HepG2 (cell line): ENCODE measurements around the gene PLCB2. TPM values are rescaled to one million over a fixed set of nuclear protein-coding genes. Genes with fewer than 3 reads are reported as not detected.

Source experiments
- AHR ChIP-seq: IDR thresholded peaks from 2 replicates; pipeline ENCODE4 v1.6.1; 2018; ENCODE audit warnings: missing genetic modification reagents, missing compliant biosample characterization
- CC2D1A ChIP-seq: sonication (generic); formaldehyde crosslinking; IDR thresholded peaks from 2 replicates; pipeline ENCODE4 v1.8.1; 2023; ENCODE audit warnings: mild to moderate bottlenecking, missing genetic modification reagents
- CEBPG ChIP-seq: IDR thresholded peaks from 2 replicates; pipeline ENCODE4 v1.6.1; 2016
- EED ChIP-seq: sonication (generic); formaldehyde crosslinking; IDR thresholded peaks from 2 replicates; pipeline ENCODE4 v1.5.0; 2020; ENCODE audit warnings: mild to moderate bottlenecking, missing genetic modification reagents
- GMEB2 ChIP-seq: IDR thresholded peaks from 2 replicates; pipeline ENCODE4 v1.6.1; 2016; ENCODE audit warnings: missing biosample characterization, missing genetic modification reagents, low read depth
- HOXA3 ChIP-seq: sonication (generic); formaldehyde crosslinking; IDR thresholded peaks from 2 replicates; pipeline ENCODE4 v1.5.0; 2020; ENCODE audit warnings: missing genetic modification reagents
- HOXA7 ChIP-seq: sonication (generic); formaldehyde crosslinking; IDR thresholded peaks from 2 replicates; pipeline ENCODE4 v1.8.1; 2022; ENCODE audit warnings: mild to moderate bottlenecking, missing genetic modification reagents, moderate library complexity
- ISX ChIP-seq: sonication (generic); formaldehyde crosslinking; conservative IDR thresholded peaks from 2 replicates; pipeline ENCODE4 v1.5.0; 2020; ENCODE audit warnings: missing genetic modification reagents
- MLLT10 ChIP-seq: sonication (generic); formaldehyde crosslinking; IDR thresholded peaks from 2 replicates; pipeline ENCODE4 v1.4.0; 2020; ENCODE audit warnings: missing genetic modification reagents
- POGK ChIP-seq: sonication (generic); formaldehyde crosslinking; conservative IDR thresholded peaks from 2 replicates; pipeline ENCODE4 v1.8.0; 2022; ENCODE audit warnings: mild to moderate bottlenecking, moderate library complexity, missing genetic modification reagents
- POLR2A ChIP-seq, 2 experiments: IDR thresholded peaks; 2 replicates each; pipeline ENCODE4 v1.6.1; 2011; ENCODE audit warnings: low read depth in 2 of 2, low read length in 2 of 2, mild to moderate bottlenecking in 1 of 2, moderate library complexity in 1 of 2; ENCODE audit not compliant: insufficient read depth in 1 of 2
- PRPF4 ChIP-seq: fragments of 200-400 bp; formaldehyde crosslinking; IDR thresholded peaks from 2 replicates; pipeline ENCODE4 v1.6.1; 2016; ENCODE audit warnings: low read length, low read depth; ENCODE audit not compliant: poor library complexity, severe bottlenecking
- UBTF ChIP-seq: sonication (generic); formaldehyde crosslinking; IDR thresholded peaks from 2 replicates; pipeline ENCODE4 v1.4.0; 2020; ENCODE audit warnings: mild to moderate bottlenecking, missing genetic modification reagents
- ZBTB39 ChIP-seq: sonication (generic); formaldehyde crosslinking; IDR thresholded peaks from 2 replicates; pipeline ENCODE4 v1.5.0; 2020; ENCODE audit warnings: missing genetic modification reagents
- ZFP62 ChIP-seq: sonication (generic); formaldehyde crosslinking; IDR thresholded peaks from 2 replicates; pipeline ENCODE4 v1.4.0; 2020; ENCODE audit warnings: missing genetic modification reagents
- ZFY ChIP-seq: sonication (generic); formaldehyde crosslinking; IDR thresholded peaks from 2 replicates; pipeline ENCODE4 v1.4.0; 2020; ENCODE audit warnings: missing genetic modification reagents
- ZNF235 ChIP-seq: sonication (generic); formaldehyde crosslinking; IDR thresholded peaks from 2 replicates; pipeline ENCODE4 v1.8.1; 2023; ENCODE audit warnings: mild to moderate bottlenecking, missing genetic modification reagents, borderline replicate concordance
- ZNF256 ChIP-seq: sonication (generic); formaldehyde crosslinking; conservative IDR thresholded peaks from 2 replicates; pipeline ENCODE4 v1.4.0; 2020; ENCODE audit warnings: missing genetic modification reagents
- ZNF605 ChIP-seq: sonication (generic); formaldehyde crosslinking; IDR thresholded peaks from 2 replicates; pipeline ENCODE4 v1.8.0; 2022; ENCODE audit warnings: mild to moderate bottlenecking, missing genetic modification reagents
- ZNF703 ChIP-seq: sonication (generic); formaldehyde crosslinking; IDR thresholded peaks from 2 replicates; pipeline ENCODE4 v1.5.1; 2020; ENCODE audit warnings: missing genetic modification reagents, mild to moderate bottlenecking, moderate library complexity, borderline replicate concordance
- ZNF737 ChIP-seq: sonication (generic); formaldehyde crosslinking; IDR thresholded peaks from 2 replicates; pipeline ENCODE4 v1.5.0; 2020; ENCODE audit warnings: missing genetic modification reagents, mild to moderate bottlenecking, borderline replicate concordance
- ZNF883 ChIP-seq: sonication (generic); formaldehyde crosslinking; IDR thresholded peaks from 2 replicates; pipeline ENCODE4 v1.5.1; 2020; ENCODE audit warnings: mild to moderate bottlenecking, missing genetic modification reagents; ENCODE audit errors: not compliant biosample characterization
- polyA plus RNA-seq, 8 experiments: library from polyadenylated mRNA; depleted of rRNA in 3 of 8; stranded (reverse) in 7 of 8; unstranded in 1 of 8; fragments of >200 nt; fragmentation: Illumina TruSeq in 4 of 8; extraction: Trizol in 4 of 8; gene quantifications; 2 replicates each; pipeline versions ENCODE4 v1.2.1 to v1.2.3, GENCODE V29; 2011 to 2016; ENCODE audit warnings: low read depth in 4 of 8, missing spikeins in 1 of 8, mixed read lengths in 1 of 8; ENCODE audit not compliant: insufficient read depth in 1 of 8
- total RNA-seq, 5 experiments: library from RNA; depleted of rRNA; stranded (reverse); fragments of >200 nt; fragmentation: Illumina TruSeq; extraction: Trizol; gene quantifications; 2 replicates each; pipeline ENCODE4 v1.2.3, GENCODE V29; 2016; ENCODE audit warnings: low read depth in 1 of 5

PLCB2 gene
- total and polyA plus RNA-seq, 2 of the 13 experiments (the other 11 are each of a cell fraction or from before 2014, with no cell fraction given) = 0.11 TPM; not detected in 1

- TF ChIP-seq GMEB2 (no peak), CC2D1A (CRISPR knock-in tag) (no peak), ZNF256 (CRISPR knock-in tag) (no peak), ZFY (CRISPR knock-in tag) (peak; percentile 58), UBTF (CRISPR knock-in tag) (peak; percentile 75), ZBTB39 (CRISPR knock-in tag) (no peak), AHR (CRISPR knock-in tag) (no peak), EED (CRISPR knock-in tag) (no peak), HOXA7 (CRISPR knock-in tag) (no peak), PRPF4 (no peak), HOXA3 (no peak), ZFP62 (no peak), CEBPG (CRISPR knock-in tag) (peak; percentile 54; the same call in 1 of the 2 replicates), POGK (CRISPR knock-in tag) (no peak), ISX (CRISPR knock-in tag) (no peak), ZNF703 (CRISPR knock-in tag) (0 out of 2 replicates have a peak, but pooled peaks have one; percentile 75), MLLT10 (CRISPR knock-in tag) (no peak), ZNF605 (no peak), ZNF883 (CRISPR knock-in tag) (no peak), POLR2A (IDR thresholded peaks at IDR 0.05; ENCODE audit: insufficient read depth in 1 of 2, low read depth in 2 of 2, low read length in 2 of 2) (peak in 1 of 2 experiments; percentile 58; a peak in 2 of 4 replicates), ZNF737 (CRISPR knock-in tag) (no peak), ZNF235 (CRISPR knock-in tag) (no peak)
Observed at GRCh38 chr15:40340740-40341400, 33.1 kb upstream of the PLCB2 start, which contains the start of gene CCDC9B (continued).
